ENCODE measurements around the gene FOXF2.

DNA sequence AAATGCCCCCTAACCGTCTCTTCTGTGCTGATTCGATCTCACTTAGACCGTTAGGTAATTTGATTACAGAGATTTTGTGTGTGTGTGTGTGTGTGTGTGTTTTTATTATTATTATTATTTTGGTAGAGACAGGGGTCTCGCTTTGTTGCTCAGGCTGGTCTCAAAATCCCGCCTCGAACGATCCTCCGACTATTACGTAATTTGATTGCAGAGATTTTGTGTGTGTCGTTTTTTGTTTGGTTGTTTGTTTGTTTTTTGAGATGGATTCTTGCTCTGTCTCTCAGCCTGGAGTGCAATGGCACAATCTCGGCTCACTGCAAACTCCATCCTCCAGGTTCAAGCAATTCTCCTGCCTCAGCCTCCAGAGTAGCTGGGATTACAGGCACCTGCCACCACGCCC lies 28.3 kb downstream of the FOXF2 start:
- TF ChIP-seq CTCF (IDR thresholded peaks at IDR 0.05) (no peak), EZH2 (IDR thresholded peaks at IDR 0.05; ENCODE audit: borderline replicate concordance, insufficient read depth, low read depth, low read length, poor library complexity, severe bottlenecking) (no peak)

All from B cell (primary cell).